HG03442 (cell line): ENCODE data around the gene FFAR3.

Source experiments
- ATAC-seq: cut with Tn5 transposase; IDR thresholded peaks from one replicate; pipeline ENCODE4 v1.9.1; 2021; ENCODE audit warnings: mild to moderate bottlenecking, moderate library complexity; ENCODE audit not compliant: unreplicated experiment

The FFAR3 gene

DNA sequence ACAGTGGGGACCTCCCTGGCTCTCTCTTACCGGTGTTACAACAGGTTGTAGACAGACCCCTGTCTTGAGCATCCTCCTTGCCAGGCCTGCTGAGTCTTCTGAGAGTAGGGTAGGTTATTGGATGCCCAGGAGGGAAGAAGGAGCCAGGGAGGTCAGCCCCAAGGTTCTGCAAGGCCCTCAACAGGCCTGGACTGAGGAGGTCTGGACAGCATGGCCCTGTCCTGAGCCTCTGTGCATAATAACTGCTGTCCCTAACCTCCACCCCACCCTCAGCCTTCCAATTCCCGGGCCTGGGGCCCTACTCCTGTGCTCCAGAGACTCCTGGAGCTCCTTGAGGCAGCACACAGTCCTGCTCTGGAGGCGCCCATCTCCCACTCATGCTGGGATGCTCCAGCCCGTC lies 28.9 kb upstream of the FFAR3 start:
- no peak for ATAC-seq

DNA sequence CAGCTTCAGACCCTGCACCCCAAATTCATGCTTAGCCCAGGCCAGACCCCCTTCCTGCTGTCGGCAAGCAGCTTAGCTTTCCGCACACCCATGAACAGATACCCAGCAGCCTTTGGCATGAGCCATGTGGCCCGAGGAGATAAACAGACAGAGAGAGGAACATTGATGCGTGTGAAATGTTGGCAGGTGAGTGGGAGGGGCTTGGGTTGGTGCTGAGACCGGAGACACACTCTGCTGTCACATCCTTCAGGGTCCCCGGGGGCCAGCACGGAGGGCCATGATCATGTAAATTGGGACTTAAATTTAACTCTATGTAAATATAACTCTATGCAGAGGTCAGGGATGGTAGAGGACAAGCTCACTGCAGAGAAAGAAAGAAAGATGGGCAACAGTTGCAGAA lies 27.8 kb upstream of the FFAR3 start:
- peak; percentile 45 for ATAC-seq

DNA sequence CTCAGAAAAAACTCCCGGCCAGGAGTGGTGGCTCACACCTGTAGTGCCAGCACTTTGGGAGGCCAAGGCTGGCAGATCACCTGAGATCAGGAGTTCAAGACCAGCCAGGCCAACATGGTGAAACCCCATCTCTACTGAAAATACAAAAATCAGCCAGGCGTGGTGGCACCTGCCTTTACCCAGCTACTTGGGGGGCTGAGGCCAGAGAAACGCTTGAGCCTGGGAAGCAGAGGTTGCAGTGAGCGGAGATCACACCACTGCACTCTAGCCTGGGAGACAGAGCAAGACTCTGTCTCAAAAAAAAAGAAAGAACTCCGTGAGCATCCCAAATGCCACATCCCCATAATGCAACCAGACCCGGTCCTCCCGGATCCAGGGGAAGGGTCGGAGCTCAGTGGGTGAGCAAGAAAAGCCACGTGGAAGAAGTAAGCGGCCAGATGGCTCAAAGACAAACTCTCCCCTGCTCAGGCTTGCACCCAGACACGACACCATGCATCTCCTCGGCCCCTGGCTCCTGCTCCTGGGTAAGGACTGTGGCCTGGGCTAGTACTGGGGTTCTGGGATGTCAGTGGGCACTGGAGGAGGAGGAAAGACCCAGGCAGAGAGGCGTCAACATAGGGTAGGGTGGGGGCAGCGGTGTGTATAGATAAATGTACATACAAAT lies 26.6 kb upstream of the FFAR3 start:
- no peak for ATAC-seq

DNA sequence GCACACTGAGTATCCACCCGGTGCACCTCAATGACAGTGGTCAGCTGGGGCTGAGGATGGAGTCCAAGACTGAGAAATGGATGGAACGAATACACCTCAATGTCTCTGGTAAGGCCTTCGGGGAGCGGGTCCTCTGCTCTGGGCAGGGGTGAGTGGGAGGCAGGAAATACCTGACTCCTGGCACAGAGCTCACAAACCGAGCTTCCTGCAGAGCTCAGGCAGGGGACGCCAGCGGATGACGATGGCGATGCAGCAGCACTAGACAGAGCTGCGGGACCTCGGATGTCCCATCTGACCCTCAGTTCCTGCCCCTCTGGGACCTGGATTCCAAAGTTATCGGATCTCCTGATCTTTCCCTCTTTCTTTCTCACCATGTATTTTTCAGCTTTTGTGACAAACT lies 25.4 kb upstream of the FFAR3 start:
- ATAC-seq: no peak

DNA sequence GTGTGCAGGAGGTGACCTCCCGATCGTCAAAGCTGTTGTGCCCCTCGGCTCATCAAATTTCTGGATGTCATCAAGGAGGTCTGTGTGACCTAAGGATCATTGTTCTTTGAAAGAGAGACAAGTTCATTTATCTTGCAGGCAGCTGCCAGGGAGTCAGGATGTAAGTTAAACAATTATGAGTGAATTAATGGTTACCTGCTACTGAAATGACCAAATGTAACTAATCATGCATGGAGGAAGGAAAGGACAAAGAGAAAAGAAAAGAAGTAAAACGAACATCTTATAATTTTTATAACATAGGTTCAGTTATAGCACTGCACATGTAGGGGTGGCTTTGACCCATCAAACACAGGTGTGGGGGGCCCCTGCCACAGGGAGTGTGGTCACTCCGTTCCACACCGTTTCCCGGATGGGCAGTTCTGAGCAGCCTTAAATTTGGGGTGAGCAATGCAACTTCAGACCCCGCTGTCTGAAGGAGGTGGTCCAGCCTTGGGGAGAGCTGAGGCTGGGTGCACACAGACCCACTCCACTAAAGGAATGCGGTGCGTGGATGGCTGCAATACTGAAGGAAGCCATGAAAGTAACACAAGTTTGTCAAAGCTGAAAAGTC lies 24.0 kb upstream of the FFAR3 start:
- no peak for ATAC-seq

DNA sequence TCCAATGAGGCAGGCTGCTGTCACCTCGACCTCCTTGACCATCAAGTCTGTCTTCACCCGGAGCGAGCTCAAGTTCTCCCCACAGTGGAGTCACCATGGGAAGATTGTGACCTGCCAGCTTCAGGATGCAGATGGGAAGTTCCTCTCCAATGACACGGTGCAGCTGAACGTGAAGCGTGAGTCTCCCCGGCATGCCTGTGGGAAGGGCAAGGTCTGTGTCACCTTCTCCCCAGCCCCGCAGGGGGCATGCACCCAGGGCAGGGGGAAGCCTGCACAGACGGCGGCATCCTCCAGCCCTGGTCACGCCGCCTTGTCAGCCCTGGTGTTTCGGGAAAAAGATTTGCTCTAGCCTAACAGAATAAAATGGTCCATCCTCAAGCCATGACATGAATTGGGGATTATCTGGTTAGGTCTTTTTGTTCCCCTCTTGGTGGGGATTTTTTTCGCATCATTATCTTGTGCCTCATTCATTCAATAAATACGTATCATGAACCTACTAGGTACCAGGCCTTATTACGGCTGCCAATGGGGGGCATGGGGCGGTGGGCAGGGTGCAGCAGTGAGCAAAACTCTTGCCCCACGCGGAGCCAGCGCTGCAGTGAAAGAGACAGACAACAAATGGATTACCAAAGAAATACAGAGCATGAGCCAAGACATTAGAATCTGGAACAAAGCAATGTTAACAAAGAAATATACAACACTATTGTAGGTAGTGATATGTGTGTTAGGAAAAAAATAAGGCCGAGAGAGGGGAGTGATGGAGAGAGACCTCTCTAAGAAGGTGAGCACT lies 21.9 kb upstream of the FFAR3 start:
- no peak for ATAC-seq

DNA sequence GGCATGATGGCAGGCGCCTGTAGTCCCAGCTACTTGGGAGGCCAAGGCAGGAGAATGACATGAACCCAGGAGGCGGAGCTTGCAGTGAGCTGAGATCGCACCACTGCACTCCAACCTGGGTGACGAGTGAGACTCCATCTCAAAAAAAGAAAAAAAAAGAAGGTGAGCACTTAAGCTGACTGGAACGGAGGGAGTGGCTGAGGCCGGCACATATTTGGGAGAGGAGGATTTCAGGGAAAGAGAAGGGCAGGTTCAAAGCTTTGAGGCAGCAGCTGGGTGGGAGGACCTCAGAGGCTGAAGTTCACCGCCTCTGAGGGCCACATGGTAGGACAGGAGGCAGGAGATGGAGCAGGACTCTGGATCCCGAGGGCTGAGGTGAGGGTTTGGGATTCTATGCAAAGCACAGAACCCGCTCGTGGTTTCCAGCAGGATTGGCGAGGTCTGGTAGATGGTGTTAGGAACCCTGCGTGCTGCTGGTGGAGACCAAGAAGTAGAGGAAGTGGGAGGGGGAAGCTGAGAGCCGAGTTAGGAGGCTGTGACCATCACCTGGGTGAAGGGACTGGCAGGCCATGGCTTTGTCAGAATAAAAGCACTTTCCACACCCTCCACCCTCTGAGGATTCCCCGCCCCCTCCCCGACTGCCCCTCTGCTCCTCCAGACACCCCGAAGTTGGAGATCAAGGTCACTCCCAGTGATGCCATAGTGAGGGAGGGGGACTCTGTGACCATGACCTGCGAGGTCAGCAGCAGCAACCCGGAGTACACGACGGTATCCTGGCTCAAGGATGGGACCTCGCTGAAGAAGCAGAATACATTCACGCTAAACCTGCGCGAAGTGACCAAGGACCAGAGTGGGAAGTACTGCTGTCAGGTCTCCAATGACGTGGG lies 20.9 kb upstream of the FFAR3 start:
- ATAC-seq: no peak

DNA sequence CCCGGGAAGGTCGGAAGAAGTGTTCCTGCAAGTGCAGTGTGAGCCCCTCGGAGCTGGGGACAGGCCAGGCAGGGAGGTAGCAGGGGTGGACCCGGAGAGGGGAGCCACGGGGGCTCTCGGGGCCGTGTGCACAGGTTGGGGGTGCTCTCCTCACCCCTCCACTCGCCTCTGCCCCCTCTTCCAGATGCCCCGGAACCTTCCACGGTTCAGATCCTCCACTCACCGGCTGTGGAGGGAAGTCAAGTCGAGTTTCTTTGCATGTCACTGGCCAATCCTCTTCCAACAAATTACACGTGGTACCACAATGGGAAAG lies 20.3 kb upstream of the FFAR3 start:
- no peak for ATAC-seq

DNA sequence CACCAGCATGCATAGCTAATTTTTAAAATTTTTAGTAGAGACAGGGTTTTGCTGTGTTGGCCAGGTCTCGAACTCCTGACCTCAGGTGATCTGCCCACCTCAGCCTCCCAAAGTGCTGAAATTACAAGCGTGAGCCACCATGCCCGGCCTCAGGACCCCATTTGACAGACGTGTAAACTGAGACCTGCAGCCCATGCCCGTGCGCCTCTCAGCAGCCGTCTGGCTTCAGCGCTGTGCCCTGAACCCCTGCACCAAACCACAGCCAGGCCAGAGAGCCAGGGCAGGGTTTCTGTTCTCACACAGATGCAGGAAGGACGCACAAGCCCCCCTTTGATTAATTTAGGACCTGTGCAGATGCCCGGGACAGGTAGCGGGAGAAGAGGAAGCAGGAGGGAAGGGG lies 17.8 kb upstream of the FFAR3 start:
- no peak for ATAC-seq

DNA sequence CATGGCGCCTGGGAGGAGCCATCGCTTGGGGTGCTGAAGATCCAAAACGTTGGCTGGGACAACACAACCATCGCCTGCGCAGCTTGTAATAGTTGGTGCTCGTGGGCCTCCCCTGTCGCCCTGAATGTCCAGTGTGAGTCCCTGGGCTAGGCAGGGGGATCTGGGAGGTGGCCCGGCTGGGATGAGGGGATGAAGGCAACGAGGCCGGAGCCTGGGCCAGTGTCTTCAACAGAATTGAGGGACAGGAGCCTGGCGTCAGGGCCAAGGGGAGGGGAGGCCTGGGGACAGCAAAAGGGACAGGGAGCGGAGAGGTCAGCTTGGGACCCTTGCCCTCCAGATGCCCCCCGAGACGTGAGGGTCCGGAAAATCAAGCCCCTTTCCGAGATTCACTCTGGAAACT lies 17.3 kb upstream of the FFAR3 start:
- no peak for ATAC-seq

DNA sequence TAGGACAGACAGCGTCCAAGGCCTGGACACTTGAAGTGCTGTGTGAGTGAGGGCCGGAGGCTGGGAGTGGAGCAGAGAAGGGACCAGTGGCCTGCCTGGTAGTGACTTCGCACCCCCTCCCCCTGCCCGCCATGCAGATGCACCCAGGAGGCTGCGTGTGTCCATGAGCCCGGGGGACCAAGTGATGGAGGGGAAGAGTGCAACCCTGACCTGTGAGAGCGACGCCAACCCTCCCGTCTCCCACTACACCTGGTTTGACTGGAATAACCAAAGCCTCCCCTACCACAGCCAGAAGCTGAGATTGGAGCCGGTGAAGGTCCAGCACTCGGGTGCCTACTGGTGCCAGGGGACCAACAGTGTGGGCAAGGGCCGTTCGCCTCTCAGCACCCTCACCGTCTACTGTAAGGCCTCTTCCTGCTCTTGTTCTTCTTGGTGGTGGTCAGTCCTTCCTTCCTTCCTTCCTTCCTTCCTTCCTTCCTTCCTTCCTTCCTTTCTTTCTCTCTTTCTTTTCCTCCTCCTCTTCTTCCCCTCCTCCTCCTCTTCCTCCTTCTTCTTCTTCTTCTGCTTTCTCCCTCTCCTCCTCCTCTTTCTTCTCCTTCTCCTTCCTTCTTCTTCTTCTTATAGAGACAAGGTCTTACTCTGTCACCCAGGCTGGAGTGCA lies 16.6 kb upstream of the FFAR3 start:
- ATAC-seq: no peak

DNA sequence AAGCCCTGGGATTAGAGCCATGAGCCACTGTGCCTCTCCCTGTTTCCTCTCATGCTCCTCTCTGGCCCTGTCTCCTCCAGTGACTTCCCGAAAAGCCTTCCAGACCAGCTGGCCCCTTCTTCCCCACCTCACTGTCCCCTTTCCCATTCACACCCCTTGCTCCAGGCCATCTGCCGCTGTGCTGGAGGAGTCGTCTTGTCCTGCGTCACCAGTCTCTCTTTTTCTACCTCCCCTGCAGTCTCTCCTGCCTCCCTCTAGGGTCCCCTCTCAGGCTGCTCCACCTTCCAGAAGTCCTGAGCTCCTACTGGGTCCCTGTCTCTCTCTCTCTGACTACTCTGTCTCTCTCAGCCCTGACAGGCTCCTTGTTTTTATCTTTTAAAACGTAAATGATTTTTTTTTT lies 15.8 kb upstream of the FFAR3 start:
- ATAC-seq: no peak

DNA sequence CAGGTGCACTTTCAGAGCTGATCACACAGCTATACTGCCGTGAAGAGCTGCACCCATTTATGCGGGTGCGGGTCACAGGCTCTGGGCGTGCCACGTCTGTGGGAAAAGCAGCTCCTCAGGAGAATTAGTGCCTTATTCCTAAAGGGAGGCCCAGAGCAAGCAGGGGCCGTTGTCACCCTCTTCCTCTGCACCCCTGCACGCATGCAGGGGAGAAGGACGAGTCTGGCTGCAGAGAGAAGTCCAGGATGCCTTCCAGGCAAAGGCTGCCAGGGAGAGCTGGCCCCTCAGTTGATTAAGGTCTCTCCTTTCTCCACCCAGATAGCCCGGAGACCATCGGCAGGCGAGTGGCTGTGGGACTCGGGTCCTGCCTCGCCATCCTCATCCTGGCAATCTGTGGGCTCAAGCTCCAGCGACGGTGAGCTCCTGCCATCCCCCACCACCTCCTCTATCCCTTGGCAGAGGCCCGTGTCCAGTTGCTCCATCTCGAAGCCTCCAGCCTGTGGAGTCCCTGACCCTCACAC lies 13.7 kb upstream of the FFAR3 start:
- no peak for ATAC-seq

DNA sequence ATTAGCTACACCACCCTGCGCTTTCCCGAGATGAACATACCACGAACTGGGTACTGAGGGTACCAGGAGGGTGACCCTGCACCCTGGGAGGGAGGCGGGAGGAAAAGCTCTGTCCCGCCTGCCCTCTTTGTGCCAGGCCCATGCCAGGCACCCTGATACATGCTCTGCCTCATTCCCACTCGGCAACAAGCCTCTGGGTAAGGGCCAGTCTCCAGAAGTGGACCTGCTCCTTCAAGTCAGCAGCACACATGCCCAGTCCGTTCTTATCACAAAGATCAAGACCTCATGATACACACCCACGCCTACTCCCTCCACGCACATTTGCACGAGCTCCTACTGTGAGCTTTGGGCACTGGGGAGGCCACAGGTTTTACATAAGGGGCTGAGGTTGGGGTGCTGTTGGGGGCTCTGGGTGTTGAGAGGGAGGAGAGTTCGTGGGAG lies 12.6 kb upstream of the FFAR3 start:
- no peak for ATAC-seq

DNA sequence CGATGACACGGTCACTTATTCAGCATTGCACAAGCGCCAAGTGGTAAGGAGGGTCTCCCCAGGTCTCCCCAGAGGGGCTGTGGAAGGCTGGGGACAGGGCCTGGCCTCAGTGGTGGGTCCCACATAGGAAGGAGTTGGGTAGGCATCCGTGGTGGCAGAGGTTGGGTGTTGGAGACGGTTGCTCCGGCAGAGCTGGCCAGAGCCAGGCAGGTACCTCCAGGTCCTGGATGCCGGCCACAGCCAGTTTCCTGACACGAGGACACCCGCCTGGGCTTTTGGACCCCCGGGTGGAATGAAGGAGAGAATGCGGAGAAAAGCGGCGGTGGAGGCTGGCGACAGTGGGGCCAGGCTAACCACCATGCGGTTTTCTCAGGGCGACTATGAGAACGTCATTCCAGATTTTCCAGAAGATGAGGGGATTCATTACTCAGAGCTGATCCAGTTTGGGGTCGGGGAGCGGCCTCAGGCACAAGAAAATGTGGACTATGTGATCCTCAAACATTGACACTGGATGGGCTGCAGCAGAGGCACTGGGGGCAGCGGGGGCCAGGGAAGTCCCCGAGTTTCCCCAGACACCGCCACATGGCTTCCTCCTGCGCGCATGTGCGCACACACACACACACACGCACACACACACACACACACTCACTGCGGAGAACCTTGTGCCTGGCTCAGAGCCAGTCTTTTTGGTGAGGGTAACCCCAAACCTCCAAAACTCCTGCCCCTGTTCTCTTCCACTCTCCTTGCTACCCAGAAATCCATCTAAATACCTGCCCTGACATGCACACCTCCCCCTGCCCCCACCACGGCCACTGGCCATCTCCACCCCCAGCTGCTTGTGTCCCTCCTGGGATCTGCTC lies 11.8 kb upstream of the FFAR3 start:
- ATAC-seq: no peak

DNA sequence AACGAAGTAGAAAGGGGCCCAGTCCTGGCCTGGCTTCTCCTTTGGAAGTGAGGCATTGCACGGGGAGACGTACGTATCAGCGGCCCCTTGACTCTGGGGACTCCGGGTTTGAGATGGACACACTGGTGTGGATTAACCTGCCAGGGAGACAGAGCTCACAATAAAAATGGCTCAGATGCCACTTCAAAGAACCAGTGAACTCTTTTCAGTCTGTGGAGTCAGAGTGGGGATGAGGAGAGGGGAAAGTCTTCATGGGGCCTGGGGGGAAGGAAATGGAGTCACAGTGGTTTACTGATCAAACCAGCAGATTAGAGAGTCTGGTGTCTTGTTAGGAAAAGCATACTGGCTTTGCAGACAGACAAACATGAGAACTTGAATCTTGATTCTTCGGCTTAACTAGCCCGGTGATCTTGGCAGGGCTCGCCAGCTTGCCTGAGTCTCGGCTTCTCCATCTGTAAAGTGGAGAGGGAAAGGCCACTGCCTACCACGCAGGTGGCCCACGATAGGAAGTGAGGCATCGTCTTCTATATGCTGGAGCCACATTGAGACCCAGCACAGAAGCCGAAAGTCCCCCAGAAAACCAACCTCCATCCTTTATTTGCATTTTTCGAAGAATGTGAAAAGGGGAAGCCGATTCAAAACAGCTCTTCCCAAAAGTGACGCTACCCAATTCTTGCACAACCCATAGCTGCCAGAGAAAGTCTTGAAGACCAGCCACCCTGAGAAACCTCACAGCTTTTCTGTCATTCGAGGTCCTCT lies 10.9 kb upstream of the FFAR3 start, which contains the start of gene FFAR1:
Gene FFAR1 (plus strand): TSS at position 732 of the 759 bp plus-strand sequence. CDS start 3,650 bp downstream, outside the sequence.
- peak; percentile 49 for ATAC-seq

DNA sequence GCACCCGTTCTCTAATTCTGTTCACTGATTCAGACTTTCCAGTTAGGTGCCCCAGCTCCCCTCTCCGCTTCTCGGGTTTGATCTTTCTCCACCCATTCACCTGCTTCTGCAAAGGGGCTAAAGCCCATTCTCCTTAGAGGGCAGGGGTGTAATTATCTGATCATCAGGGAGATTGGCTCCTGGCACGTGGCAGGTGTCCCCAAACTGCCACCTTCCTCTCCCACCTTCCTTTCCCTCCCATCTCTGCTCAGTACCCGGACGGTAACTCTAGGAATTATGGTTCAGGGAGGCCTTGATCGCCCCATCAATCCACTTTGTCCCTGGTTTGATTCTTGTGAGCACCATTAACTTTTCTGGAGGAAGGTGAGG lies 10.3 kb upstream of the FFAR3 start:
- ATAC-seq: no peak

DNA sequence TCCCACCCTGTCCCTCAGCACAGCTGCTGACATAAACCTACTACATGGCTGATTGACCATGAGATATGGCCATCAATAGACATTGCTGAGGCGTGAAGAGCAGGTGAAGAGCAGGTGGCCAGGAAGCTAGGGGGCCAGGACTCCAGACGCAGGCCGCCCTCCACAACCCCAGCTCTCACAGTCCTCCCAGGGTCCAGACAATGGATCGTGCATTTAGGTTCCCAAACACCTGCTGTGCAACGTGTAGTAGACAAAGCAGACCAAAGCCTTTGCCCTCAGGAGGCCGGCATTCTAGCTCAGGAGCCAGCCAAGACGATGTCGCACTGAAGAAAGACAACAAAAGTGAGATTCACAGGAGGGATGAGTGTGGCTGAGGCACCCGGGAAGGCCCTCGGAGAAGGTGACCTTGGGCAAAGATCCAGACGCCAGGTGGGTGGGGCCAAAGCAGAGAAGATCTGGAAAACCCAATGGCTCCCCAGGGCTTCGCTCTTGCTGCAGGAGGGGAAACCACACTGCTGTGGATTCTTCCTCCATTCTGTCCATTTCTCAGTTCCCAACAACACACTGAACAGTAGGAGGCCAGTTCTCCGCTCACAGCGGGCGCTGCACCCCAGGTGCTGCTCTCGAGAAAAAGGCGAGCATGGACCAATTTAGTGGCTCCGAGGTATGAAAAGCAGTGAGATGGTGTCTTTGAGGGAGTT lies 9.2 kb upstream of the FFAR3 start:
- ATAC-seq: no peak
